Prostate gland (tissue), 2 donors: Measurements from ENCODE around the gene ECD.

Source experiments
- POLR2A ChIP-seq: fragments of 450-650 bp; IDR thresholded peaks from one replicate; pipeline ENCODE4 v1.6.1; 2016; ENCODE audit warnings: antibody characterized with exemption, mild to moderate bottlenecking
- TF ChIP-seq, protein P1 (sequence below), 4 experiments: fragments of 200-600 bp in 2 of 4; fragments of 450-650 bp in 2 of 4; sonication (generic) in 2 of 4; IDR thresholded peaks; 1 replicate in 3 of 4; 2 replicates in 1 of 4; pipeline ENCODE4 v1.5.1; 2016 to 2019; ENCODE audit warnings: antibody characterized with exemption in 4 of 4, mild to moderate bottlenecking in 2 of 4, moderate library complexity in 2 of 4

DNA sequence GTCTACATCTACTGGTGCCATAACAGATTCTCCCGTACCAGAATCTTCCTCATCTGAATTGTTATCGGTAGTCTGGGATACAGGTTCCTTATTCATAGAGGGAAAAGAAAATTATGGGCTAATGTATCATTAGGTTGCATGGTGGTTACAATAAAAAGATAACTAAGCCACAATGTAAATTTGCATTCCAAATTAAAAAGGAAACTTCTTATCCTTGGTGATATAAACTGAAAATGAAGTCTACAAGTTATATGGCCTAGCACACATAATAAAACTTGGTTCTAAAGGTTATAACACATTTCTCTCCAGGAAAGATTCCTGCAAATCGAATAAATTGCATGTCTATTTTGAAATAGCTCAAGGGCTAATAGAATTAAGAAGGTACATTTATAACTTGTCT is 33.1 kb downstream of the ECD start:
- TF ChIP-seq, protein P1, sequence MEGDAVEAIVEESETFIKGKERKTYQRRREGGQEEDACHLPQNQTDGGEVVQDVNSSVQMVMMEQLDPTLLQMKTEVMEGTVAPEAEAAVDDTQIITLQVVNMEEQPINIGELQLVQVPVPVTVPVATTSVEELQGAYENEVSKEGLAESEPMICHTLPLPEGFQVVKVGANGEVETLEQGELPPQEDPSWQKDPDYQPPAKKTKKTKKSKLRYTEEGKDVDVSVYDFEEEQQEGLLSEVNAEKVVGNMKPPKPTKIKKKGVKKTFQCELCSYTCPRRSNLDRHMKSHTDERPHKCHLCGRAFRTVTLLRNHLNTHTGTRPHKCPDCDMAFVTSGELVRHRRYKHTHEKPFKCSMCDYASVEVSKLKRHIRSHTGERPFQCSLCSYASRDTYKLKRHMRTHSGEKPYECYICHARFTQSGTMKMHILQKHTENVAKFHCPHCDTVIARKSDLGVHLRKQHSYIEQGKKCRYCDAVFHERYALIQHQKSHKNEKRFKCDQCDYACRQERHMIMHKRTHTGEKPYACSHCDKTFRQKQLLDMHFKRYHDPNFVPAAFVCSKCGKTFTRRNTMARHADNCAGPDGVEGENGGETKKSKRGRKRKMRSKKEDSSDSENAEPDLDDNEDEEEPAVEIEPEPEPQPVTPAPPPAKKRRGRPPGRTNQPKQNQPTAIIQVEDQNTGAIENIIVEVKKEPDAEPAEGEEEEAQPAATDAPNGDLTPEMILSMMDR (IDR thresholded peaks at IDR 0.05), result no peak
- TF ChIP-seq POLR2A, result no peak
